ENCODE data around the gene C10orf143.

C10orf143 gene

DNA sequence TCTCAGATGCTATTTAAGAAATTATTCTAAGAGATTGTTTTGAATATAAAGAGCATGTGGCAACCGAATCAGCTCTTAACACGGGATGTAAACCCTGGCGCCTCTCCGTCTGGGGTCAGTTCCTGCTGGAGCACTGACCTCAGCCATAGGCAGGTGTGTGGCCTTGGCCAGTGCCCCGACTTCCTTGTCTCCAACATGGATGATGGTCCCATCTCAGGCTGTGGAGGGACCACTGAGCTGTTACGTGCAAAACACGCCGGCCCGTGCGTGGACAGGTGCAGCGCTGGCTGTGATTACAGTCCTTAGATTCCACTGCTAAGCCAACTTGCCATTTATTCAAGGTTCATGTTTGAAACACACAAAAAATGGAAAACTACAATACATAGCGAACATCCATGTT, 59.9 kb downstream of the C10orf143 start:
- no peak for DNase-seq

DNA sequence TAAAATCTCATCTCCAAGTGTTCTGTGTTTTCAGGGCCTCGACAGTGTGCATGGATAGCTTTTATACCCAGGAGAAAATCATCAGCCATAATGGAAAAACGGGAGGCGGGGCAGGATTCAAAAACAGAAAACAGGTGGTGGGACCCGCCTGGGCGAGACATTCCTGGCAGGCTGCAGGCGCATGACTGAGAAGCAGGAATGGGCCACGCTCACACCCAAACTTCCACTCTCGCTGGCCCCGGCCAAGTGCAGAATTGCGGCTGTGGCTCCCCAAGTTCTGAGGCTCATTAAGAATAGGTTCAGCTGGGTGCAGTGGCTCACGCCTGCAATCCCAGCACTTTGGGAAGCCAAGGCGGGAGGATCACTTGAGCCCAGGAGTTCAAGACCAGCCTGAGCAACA, 60.6 kb downstream of the C10orf143 start:
- no peak for DNase-seq

DNA sequence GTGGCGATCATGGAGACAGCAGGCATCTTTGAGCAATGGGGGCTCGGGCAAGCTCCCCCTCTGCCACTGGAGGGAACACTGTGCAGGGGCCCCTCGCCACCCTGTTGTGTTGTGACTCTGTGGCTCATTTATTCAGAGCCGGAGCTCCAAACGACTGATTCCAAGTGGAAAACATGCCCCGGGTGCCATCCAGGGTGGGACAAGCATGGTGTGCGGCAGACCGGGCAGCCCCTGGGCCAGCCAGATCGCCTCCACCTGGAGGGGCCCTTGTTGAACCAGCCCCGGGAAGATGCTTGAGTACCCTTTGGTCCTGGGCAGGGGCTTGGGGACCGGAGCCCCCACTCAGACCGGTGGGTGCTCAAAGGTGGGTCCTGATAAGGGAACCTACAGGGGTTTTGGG, 61.4 kb downstream of the C10orf143 start:
- DNase-seq, result no peak

DNA sequence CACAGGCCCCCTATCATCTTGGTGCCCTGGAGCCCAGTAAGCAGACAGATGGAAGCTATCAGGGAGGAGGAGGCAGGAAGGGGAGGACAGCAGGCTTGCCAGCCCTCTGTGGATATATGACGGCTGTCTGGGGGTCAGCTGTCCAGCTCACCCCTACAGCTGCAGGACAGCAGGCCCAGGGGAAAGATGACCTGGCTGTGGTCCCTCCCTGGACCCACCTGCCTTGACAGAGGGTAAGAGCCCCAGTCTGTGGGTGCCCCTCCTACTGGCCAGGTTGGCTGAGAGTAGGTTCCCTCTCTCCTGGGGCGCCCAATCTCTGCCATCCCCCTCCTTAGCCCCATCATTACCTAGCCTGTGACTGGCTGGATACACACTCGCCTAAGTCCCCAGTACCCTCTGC, 62.5 kb downstream of the C10orf143 start:
- DNase-seq, result no peak

DNA sequence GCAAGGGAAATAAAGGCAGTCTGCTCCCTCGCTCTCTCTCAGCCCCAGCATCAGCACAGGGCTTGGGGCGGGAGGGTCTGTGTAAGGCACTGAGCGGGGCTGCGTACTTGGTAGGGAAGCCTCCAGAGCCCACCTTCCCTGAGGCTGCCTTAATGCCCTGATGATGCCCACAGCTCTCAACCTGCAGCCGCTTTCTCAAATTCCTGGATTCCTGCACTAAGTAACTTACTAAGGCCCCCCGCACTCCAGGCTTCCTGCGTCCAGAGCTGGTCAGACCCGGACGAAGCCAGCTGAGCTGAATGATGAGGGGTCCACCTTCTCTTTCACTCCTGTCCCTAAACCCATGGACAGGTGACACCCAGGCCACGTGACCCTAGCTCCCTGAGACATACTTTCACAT, 63.3 kb downstream of the C10orf143 start:
- no peak for DNase-seq

DNA sequence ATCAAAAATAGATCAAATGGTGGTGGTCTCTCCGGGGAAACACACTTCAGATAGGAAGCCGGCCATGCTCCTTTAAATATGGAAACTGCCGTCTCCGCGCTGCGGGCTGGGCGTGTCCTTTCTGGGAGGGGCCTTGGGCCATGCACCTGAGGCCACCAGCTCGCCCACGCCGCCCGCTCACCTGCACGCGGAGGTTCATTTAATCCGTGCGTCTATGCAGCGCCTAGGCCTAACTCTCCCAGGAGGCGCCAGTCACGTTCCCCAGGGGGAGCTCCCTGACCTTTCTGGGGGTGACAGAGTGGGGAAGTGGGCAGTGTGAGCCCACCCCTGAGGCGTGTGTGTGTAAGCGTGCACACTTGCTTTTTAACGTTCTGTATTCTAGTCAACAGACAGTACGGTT, 64.0 kb downstream of the C10orf143 start:
- no peak for DNase-seq

DNA sequence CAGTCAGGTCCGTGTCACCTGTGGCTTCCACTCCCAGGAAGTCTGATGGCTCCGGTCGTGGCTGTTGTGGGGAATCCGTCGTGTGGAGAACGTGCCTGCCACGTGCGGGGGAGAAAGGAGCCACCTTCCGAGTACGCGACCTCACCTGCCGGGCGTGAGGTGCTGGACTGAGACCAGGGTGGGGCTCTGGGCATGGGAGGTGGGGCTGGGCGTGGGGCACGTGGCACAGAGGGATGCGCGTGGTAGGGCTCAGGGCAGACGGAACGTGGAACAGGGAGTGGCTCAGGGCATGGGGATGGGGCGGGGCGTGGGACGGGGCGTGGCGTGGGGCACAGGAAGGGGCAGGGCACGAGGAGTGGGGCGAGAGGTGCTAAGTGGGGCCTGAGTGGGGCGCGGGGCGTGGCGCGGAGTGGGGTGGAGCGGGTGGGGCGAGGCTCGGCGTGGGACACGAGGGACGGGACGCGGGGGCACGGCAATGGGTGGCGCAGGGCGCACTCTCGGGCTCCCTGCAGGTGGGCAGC, 64.8 kb downstream of the C10orf143 start:
- DNase-seq, result no peak

DNA sequence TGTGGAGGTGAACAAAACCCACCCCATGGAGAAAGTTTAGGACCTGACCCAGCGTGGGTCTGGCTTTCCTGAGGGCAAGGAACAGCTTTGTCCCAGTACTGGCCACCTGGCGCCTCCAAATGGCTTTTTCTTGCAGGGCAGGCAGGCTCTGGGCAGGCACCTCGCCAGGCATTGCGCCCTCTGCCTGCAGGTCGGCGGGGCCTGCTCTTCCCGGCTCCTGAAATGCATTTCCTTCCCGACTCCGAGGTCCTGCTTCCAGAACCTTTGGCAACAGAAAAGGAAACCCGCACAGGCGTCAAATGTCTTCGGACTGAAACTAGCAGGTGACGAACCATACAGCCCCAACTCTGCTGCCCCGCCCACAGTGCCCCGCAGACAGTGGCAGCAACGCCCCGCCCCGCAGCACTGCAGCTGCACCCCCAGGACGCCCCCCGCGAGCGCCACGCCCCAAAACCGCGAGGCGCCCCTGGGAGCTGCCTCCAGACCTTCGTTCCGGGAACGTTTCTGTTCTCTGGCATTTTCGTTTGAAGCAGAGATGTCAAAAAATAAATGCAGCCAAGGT, 65.5 kb downstream of the C10orf143 start:
- DNase-seq, result no peak

DNA sequence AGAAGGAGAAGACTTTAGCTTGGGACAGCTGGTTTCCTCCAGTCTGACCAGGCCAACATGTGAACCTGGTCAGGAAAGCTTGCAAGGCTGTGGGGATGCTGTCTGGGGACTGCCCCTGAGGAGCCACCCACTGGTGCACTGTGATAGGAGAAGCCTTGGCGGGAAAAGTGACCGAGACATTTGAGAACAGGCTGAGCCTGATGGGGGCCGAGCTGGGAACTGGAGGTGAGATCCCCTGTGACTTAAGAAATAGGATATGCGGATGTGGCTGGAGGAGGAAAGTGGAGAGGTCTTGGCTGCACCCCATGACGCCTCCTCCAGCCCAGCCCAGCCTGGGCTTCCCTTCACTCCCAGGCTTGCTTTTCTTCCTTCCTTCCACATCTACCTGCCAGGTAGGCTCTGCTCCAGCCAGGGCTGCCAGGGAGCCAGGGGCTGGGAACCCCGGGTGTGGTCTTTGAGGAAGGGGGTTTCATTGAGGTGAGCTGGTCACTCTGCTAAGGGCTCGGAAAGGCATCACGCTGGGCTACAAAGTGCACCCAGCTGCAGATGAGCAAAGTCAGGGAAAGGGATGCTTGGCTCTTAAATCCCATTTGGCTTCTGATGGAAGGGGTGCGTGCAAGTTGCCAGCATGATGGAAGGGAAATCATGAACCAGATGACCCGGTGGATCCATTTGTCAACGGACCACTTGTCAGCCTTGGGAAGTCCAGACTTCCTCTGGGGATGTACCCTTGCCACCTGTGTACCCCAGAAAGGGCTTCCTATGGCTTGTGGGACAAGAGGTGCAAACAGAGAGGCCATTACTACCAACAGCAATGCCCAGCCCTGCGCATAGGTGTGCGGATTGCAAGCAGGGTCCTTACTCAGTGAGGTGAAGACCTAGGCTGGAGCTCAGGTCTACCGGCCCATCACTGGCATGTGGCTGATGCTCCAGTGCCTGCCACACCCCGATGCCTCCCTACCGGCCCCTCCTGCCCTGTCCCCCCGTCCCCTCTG, 66.3 kb downstream of the C10orf143 start:
- no peak for DNase-seq

DNA sequence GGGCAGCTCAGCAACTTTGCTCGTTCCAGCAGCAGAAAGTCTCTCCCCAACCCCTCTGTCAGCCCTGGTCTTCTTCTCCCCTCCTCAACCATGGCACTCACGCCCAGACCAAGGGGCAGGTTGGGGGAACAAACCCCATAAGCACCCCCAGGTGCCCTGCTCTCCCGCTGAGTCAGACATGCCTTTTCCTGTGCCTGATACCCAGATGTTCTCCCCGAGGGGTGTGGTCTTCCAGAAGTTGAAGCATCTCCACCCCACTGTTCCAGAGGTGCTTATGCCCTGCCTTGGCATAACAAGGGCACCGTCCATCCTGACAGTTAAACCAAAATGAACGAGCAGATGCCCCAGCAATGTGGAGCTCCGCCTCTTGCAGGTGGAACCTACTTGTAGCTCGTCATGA, 67.1 kb downstream of the C10orf143 start:
- no peak for DNase-seq

DNA sequence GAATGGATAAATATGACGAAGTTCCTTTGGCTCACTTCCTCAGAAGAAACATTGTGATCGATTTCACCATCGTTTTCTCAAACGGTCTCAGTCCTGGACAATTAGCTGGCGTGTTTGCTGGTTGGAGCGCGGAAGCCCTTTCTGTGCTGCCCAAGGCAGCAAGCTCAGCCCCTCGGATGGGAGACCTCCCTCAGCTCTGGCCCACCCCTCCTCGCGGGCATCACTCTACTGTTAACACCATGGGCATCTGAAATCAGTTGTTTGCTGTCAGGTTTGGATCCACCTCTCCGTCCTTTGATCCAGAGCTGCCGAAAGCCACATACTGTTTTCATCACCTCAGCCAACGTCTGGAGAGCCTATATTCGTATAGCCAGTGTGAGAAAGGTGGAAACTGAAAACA, 68.2 kb downstream of the C10orf143 start:
- no peak for DNase-seq

DNA sequence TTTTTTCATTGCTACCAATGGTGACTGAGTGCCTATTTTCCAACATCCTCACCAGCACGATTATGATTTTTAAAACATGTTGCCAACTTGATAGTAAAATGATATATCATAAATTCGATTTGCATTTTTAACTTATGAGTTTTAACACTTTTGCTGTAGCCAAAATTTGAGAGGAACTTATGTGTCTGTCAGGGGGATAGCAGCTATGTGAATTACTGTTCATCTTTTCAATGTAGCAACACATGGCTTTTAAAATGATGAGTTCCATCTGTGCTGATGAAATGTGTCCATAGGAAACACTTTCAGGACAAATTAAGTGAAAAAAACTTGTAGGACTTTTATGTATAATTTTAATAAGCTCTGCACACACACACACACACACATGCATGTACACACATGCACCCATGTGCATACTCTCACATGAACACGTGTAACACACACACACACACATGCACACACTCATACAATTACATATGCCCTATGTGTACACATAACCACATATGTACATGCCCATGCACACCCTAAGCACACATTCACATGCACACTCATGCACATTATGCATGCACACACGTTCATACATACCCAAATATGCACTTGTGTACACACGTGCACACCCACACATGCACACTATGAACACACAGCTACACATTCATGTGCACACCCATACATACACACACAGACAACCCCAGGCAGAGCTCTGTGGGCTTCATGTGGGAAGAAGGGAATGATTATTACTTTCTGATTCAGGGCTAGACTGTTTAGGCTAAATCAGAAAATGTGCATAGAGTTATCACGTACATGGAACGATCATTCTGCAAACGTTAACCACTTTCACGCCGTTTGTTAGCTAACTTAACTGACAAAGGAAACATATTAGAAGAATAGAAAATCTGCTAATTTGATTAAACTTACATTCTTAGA, 68.9 kb downstream of the C10orf143 start:
- no peak for DNase-seq

DNA sequence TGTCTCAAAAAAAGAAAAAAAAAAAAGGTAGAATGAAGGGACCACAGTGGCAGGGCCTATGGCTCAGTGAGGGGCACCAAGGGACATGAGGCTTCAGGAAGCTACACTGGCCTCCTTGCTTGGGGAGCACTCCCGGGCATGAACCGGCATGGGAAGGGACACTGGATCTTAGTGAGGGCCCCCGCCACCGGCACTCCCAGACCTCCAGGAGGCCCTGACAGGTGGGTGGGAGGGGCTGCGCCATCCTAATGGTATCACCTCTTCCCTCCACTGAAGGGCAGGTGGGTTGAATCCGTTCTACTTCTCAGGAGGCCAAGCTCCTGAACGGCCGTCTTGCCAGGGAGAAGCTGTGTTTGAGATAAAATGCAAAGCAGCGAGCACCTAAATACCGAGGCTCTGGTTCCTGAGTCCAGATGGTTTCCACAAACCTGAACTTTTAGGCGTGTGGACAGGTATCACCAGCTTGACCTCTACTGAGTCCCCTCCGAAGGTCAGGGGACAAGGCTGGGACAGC, 69.8 kb downstream of the C10orf143 start:
- DNase-seq, result no peak

DNA sequence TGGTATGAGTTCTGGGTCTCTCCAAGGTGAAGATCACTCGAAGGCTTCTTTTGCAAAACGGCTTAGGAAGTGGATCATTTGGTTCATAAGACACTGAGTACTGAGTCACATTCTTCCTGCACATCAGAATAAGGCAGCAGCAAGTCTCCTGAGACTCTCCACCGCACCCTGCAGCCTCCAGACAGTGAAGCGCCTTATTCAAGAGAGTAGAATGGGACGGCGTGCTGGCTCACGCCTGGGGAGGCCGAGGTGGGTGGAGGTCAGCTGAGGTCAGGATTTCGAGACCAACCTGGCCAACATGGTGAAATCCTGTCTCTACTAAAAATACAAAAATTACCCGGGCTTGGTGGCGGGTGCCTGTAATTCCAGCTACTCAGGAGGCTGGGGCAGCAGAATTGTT, 70.3 kb downstream of the C10orf143 start:
- no peak for DNase-seq

DNA sequence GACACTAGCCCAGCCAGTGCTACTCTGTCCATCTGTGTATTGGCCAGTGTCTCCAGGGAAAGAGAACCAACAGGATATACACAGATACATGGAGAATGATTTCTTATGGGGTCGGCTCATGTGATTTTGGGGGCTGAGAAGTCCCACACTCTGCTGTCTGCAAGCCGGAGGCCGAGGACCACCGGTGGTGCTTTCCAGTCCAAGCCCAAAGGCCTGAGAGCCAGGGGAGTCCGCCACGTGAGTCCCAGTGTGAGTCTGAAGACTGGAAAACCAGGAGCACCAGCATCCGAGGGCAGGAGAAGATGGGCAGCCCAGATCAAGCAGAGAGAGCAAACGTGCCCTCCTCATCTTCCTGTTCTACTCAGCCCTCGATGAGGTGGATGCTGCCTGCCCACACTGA, 71.5 kb downstream of the C10orf143 start:
- DNase-seq, result no peak

DNA sequence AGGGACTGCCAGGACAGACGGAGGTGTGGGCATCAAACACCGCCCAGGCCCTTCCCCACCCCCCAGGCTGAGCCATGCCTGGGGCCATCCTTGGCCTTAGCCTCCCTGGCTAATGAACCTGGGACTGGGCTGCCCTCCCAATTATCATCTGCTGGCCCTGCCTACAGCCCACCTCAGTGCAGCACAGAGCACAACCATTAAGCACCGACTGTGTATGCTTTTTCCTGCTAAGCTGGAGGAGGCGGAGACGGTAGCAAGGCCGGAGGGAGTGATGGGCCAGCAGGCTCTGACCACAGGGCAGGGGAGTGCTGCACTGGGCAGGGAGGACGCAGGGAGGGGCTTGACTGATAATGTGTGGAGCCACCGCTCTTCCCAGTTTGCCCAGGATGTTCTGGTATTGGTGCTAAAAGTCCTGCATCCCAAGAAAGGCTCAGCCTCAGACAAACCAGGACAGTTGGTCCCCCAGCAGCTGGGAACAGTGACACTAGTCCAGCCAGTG, 72.0 kb downstream of the C10orf143 start:
- no peak for DNase-seq

DNA sequence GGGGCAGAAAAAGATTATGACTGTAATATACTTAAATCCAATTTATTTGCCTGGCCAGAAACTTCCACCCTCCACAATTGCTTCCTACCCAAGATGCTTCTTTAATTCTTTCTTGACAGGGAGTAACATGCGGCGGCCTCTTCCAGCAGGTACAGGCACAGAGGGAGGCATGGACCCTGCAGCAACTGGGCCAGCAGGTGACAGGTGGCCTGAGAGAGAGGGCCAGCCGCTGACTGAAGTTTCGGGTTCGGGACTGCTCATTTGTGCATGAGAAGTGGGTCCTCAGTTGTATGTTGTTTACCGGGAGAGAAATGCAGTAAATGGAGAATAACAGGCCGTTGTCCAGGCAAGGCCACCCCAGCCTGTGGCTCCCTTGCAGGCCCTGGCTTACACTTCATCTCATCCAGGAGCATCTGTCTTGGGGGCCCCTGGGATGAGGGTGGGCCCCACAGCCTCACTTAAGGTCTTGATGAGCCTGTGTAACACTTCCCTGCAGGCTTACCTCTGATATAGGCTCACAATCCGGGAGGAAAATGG, 72.5 kb downstream of the C10orf143 start:
- no peak for DNase-seq

DNA sequence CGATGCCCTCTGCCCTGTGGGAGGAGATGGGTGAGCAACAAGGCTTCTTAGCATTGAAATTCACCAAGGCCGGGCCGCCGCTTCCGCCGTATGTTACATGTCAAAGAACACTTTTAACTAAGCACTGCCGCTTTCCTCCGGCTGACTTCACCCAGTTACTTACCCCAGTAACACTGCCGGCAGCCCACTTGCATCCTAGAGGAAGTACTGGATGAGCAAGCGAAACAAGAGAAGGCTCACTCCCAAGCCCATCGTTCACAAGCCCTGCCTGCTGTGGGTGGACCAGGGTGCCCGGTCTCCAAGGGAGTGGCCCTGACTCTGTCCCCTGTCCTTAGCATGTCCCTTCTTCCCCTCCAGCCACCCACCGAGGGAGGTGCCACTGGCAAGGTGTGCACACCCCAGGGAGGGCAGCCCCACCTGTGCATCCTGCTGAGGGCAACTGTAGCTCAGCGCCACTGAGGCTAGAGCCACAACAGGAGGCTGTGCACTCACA, 73.4 kb downstream of the C10orf143 start:
- DNase-seq, result no peak

DNA sequence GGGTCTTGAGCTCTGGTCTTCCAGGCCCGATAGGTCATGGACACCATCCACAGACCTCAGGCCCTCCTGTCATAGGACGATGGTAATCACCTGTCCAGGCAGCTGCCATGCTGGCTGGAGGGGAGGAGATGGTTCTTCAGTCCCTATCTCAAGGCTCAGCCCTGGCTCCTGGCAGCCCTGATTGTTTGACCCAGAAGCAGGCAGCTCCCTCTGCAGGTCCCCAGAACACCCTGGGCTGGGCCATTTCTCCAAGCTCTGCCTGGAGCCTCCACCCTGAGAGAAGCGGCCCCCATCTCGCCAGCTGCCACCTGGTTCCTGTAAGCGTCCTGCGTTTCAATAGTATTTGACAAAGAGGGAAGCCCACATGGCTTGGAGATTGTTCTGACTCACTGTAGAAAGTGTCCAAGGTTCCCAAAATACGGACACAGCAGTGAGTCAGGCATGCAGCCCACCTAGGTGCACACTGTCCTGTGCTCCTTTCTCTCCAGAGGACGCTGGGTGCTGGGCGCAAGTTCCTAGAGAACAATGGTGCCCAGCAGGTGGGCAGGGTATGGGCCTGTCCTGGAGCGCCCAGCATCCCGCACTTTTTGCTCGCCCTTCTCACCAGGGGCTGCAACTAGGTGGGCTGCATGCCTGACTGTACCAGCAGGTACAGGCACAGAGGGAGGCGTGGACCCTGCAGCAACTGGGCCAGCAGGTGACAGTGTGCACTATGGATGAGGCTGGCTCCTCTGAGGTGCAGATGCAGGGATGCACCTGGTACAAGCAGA, 74.1 kb downstream of the C10orf143 start:
- DNase-seq, result no peak

DNA sequence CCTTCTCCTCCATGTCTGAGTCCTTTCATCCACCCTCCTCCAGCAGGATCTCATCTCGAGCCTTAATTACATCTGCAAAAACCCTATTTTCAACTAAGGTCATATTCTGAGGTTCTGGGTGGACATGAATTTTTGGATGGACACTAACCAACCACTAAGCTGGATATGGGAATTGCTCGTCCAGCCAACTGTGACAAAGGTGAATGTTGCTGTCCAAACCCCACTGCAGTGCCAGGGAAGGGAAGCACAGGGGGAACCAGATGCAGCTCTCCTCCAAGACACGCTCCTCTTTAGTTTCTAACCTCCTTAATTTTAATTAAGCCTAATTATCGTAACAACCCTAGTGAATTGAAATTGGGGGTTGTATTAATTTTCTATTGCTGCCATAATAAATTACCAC, 81.4 kb downstream of the C10orf143 start:
- DNase-seq, result no peak

DNA sequence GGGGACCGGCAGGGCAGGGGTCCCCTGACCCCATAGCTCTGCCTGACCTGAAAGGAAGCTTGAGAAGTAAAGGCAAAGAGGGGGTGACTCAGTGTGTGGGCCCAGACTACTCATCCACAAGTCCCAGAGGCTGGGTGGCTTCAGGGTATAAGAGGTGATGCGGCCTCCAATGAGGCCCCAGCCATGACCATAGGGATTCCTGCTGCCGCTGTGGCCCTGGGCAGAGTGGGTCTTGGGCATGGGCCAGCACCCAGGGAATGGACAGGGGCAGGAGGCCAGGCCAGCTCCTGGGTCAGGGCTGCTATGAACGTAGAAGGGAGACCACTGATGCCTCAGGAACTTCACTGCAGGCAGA, 82.2 kb downstream of the C10orf143 start:
- DNase-seq, result no peak
